Sigmoid colon (tissue), 4 donors: ENCODE data around the gene APOL2.
"Not testable (repeated sequence)": the region's sequence is repeated elsewhere in the genome, so short reads cannot be mapped to it uniquely, and the experiment has no call there.

ENCODE experiments used
- CTCF ChIP-seq, 4 experiments: fragments of 450-650 bp in 3 of 4; fragments of 200-600 bp in 1 of 4; IDR thresholded peaks; one replicate each; pipeline ENCODE4 v1.5.1; 2016 to 2019; ENCODE audit warnings: antibody characterized with exemption in 4 of 4, mild to moderate bottlenecking in 3 of 4, moderate library complexity in 2 of 4
- POLR2AphosphoS5 ChIP-seq, 4 donors: sonication (generic); formaldehyde crosslinking; IDR thresholded peaks; one replicate each; pipeline ENCODE4 v1.6.1; 2017; ENCODE audit warnings: antibody characterized with exemption in 4 of 4

DNA sequence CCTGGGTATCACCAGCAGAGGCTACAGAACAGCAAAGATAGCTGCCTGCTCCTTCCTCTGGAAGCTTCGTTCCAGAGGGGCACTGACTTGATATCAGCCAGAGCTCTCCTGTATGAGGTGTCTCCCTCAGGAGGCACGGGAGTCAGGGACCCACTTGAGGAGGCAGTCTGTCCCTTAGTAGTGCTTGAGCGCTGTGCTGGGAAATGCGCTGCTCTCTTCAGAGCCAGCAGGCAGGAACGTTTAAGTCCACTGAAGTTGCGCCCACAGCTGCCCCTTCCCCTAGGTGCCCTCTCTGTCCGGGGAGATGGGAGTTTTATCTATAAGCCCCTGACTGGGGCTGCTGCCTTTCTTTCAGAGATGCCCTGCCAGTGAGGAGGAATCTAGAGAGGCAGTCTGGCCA lies 31.9 kb upstream of the APOL2 start:
- TF ChIP-seq CTCF, POLR2AphosphoS5 (IDR thresholded peaks at IDR 0.05): not testable (repeated sequence)
